Right ventricle myocardium inferior (tissue), 1 donor: Measurements from ENCODE around the gene NUDT5. TPM values are rescaled to one million over a fixed set of nuclear protein-coding genes. Genes with fewer than 3 reads are reported as not detected.
"Not testable (repeated sequence)": the region's sequence is repeated elsewhere in the genome, so short reads cannot be mapped to it uniquely, and the experiment has no call there.

Experiments used
- ATAC-seq: fragments of 200-7000 bp; cut with Tn5 transposase; one replicate; pipeline ENCODE4 v1.9.1; 2020; ENCODE audit warnings: mild to moderate bottlenecking, moderate library complexity
- DNase-seq: peaks from one replicate; pipeline ENCODE4 v3.0.0; 2021; ENCODE audit errors: missing footprints
- intact Hi-C: fragments of 100-400 bp; cut with DNase I; formaldehyde crosslinking; loops from one replicate; pipeline ENCODE4 v1.11.0; 2022
- long read RNA-seq: library from polyadenylated mRNA; unstranded; transcript quantifications from one replicate; pipeline ENCODE4 v2.0.0, GENCODE V29; 2021
- total RNA-seq: library from RNA; stranded (reverse); fragmentation: NEBNext Ultra II Directional; extraction: Animal tissue kit (Norgen Biotek cat#: 25700); gene quantifications from one replicate; pipeline ENCODE4 v1.2.1, GENCODE V29; 2021
- donor health status: DM: no; HTN: yes; CAD: no; lungs with severe emphysema.

Gene NUDT5
- 10.1 TPM for total RNA-seq
- long read RNA-seq, partial matches to known transcripts: 0 of 1 reads
- long read RNA-seq, other reads (novel, unspliced or antisense): 1 of 1 reads

DNA sequence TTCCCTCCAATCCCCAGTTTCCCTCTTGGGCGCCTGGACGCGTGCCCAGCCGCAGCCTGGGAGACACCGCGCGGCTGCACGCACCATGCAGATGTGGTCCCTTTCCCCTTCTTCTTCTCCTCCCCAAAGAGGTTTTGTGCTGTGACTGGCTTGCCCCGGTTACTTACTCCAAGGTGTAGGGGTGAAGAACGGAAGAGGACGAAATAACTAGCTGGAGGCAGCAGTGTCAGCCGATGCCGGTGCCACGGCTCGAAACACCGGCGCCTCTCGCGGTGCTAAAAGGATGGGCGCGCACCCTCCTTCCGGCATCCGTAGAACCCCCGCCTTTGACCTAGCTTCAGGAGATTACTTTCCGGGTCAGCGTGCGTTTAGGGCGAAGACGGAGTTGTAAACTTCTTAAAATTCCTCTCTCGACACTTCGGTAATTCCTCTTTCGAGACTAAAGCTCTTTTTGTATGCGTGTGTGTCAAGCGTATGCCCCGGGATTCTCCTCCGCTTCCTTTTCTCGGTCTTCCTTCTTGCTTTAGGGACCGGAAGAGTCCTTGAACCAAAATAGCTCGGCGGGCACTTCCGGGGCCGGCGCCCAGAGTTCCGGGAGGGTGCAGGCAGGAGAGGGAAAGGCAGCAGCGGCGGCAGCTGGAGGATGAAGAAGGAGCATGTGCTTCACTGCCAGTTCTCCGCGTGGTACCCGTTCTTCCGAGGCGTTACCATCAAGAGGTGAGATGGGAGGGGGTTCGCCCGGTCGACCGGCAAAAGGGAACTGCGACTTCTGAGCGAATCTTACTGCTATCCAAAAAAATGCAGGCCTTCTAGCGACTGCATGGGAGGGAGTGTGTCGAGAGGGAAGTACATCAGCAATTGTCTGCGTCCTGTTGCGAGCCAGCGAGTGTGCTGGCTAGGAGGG lies at the start of gene NUDT5, which contains the start of gene CDC123:
NUDT5 (minus strand) TSS at position 289 of the 904 bp plus-strand sequence. CDS start 9,600 bp downstream, outside the sequence.
CDC123 (plus strand) TSS at position 586 of the 904 bp plus-strand sequence; CDS start at position 644, 58 bp downstream.
- intact Hi-C loops: no loop called here
- DNase-seq: peak; percentile 95
- peak; percentile 97 for ATAC-seq

GRCh38 chr10:12243864-12244620 lies 48.4 kb upstream of the NUDT5 start:
- intact Hi-C loops: no loop called here
- ATAC-seq: no peak
- DNase-seq: no peak

GRCh38 chr10:12241810-12242529 lies 46.3 kb upstream of the NUDT5 start:
- intact Hi-C loops: no loop called here
- ATAC-seq (peak; percentile 84), DNase-seq (no peak)

DNA sequence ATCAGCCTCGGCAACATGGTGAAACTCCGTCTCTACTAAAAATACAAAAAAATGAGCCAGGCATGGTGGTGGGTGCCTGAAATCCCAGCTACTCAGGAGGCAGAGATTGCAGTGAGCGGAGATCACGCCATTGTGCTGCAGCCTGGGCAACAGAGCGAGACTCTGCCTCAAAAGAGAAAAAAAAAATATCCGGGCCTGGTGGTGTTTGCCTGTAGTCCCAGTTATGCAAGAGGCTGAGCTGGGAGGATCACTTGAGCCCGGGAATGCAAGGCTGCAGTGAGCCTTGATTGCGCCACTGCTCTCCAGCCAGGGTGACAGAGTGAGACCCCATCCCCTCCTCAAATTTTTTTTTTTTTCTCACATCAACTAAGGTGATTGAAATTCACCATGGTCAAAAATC lies 43.1 kb upstream of the NUDT5 start:
- intact Hi-C loops: no loop called here
- ATAC-seq (no peak), DNase-seq (no peak)

GRCh38 chr10:12237265-12238220 lies 41.9 kb upstream of the NUDT5 start:
- intact Hi-C loops: no loop called here
- no peak for ATAC-seq

GRCh38 chr10:12235796-12236195 lies 40.1 kb upstream of the NUDT5 start:
- intact Hi-C loops: no loop called here
- ATAC-seq (no peak), DNase-seq (no peak)

More at GRCh38 chr10:12237265-12238220, 41.9 kb upstream of the NUDT5 start:
- no peak for DNase-seq

DNA sequence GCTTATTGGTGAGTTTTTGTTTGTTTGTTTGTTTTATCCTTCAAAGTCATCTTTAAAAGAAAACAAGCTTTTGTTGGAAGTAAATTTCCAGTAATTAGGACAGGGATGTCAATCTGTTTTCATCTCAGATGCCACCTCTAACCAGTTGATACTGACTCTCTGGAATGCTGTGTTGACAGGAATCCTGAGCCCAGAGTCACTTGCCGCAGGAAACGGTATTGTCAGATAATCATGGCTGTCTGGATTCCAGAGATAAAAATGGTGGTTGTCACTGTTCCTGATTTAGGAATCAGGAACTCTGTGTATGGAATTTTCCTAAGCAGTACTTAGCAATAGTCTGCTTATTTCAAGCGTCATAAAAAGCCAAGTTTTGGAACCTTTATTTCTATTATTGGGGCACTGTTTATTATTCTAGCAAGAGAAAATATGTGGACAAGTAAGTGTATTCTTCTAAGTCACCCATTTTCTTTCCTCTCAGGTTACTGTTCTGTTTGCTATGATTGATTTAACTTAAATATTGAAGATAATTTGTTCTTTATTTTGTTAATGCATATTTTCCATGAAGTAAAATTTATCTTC lies 39.5 kb upstream of the NUDT5 start:
- ATAC-seq: peak; percentile 86
- DNase-seq: no peak
- intact Hi-C loops: no loop called here

DNA sequence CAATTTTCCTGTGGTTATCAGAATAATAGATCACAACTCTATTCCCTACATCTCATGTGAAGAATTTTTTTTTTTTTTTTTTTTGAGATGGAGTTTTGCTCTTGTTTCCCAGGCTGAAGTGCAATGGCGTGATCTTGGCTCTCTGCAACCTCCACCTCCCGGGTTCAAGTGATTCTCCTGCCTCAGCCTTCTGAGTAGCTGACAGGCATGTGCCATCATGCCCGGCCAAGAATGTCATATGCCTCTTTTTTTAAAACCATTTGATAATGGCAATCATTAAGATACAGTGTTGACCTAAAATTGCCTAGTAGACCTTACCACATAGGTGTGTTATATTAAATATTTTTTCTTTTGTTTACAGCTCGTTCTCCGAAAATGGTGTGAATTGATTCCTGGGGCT lies 39.0 kb upstream of the NUDT5 start:
- peak; percentile 58 for ATAC-seq

DNA sequence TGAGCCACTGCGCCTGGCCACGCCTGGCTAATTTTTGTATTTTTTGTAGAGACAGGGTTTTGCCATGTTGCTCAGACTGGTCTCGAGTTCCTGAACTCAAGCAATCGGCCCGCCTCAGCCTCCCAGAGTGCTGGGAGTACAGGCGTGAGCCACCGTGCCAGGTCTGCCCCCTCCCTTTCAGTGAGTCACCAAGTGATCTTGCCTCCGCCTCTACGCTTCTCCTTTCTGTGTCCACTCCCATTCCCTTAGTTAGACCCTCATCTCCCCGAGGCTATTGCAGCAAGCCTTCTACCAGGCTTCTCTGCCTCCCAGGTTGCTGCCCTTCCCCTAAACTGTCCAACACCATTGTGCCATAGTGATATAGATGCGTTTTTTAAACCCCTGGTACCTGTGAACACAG lies 33.2 kb upstream of the NUDT5 start:
- intact Hi-C loops: no loop called here
- ATAC-seq: no peak
- no peak for DNase-seq

More for the DNA sequence above, 39.0 kb upstream of the NUDT5 start:
- DNase-seq, intact Hi-C loops: not testable (repeated sequence)

- intact Hi-C loops, DNase-seq, ATAC-seq: not testable (repeated sequence)
Observed at GRCh38 chr10:12226438-12226837, 30.7 kb upstream of the NUDT5 start.

DNA sequence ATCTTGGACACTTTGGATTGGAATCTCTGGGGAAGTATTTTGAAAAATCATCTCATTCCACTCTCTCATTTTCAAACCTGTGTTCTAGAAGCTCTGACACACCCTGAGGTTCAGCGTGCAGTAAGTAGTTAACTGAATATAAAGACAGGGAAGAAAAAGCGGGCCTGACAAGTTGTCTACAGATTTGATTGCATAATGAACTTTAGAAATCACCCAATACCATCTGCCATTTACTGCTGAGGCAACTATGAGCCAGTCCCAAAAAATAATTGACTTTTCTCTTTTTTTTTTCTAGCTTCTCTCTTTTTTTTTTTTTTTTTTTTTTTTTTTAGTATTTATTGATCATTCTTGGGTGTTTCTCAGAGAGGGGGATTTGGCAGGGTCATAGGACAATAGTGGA lies 29.8 kb upstream of the NUDT5 start:
- ATAC-seq (no peak), DNase-seq (no peak)
- intact Hi-C loops: no loop called here

DNA sequence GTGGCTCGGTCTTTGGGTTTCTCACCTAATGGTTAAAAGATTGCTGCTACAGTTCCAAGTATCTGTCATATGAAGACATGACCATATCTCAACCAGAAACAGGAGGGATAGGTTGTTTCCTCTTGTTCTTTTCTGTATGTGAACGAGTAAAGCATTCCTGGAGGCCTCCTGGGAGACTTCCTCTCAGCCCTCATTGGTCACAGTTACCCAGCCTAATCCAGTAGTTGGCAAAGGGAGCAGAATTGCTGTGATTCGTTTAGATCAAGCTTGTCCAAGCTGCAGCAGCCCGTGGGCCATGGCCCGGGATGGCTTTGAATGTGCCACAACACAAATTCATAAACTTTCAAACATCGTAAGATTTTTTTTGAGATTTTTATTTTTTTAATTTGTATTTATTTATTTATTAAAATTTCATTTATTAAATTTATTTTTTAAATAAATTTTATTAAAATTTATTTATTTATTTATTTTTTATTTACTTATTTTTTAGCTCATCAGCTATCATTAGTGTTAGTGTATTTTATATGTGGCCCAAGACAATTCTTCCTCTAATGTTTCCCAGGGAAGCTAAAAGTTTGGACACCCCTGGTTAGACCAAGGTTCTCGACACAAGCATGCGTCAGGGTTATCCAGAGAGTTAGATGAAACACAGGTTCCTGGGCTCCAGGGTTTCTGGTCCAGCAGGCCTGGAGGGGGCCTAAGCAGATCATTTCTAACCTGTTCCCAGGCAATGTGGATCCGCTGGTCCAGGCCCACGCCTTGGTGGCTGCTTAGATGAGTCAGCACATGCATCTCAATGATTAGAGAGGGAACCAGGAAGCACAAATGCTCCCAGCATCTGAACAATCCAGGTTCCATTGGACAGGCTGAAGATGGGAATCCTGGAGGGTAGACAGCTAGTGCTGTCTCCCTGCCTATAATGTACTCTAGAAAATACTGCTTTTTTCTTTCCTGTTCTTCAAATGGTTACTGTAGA lies 25.9 kb upstream of the NUDT5 start:
- no peak for DNase-seq
- no peak for ATAC-seq
- intact Hi-C loops: no loop called here

- peak; percentile 8 for ATAC-seq
- intact Hi-C loops: no loop called here
- DNase-seq: no peak
Observed at GRCh38 chr10:12218991-12219390, 23.3 kb upstream of the NUDT5 start.

DNA sequence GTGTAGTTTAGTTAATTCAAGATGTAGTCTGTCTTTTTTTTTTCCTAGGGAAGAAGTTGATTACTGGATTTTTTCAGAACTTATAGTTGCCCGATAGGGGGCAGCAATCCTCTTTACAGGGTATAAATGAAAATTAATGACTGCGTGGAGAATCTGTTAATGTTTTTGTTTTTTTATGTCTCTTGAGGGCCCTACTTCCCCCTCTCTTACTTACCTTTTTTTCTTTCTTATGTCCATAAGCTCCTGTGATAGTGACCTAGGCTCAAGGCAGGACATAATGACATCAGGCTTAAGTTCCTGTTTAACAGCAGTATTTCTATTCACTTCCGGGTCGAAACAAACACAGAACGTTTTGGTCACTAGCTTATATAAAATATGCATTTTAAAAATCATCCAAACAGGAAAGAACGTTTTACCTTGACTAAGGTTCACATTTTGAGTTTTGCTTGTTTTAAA lies 19.1 kb upstream of the NUDT5 start:
- intact Hi-C loops: loop anchor here (5.0 kb wide), 1 partner anchor 493 kb away; no protein-coding TSS in a partner anchor
- ATAC-seq (no peak), DNase-seq (no peak)

GRCh38 chr10:12214093-12214492 lies 18.4 kb upstream of the NUDT5 start:
- DNase-seq: no peak
- no peak for ATAC-seq
- intact Hi-C loops: loop anchor here (5.0 kb wide), 1 partner anchor 493 kb away; no protein-coding TSS in a partner anchor

DNA sequence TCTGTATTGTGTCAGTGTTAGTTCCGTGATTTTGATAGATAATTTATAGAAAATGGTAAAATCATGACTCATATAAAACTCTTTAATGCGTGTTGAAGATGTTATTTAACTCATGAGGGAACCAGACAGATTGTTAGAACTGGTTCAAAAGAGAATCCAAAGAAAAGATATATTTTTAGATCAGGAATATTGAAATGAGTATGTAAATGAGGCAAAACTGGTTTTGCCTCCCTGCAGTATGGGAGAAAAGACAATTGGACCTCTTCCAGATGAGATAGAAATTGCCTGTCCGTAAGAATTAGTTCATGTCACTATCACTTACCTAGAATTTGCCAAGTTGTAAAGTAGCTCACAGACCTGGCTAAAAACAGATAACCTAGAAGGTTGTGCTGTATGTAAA lies 17.9 kb upstream of the NUDT5 start:
- intact Hi-C loops: loop anchor here (5.0 kb wide), 1 partner anchor 494 kb away; no protein-coding TSS in a partner anchor
- DNase-seq: no peak
- no peak for ATAC-seq
